ENCODE measurements around the gene GADL1.

GRCh38 chr3:30691249-30691880 is 203.1 kb downstream of the GADL1 start:
- TF ChIP-seq POLR2A (IDR thresholded peaks at IDR 0.05) (no peak), CTCF (IDR thresholded peaks at IDR 0.05) (no peak)

Measured in adrenal gland (tissue), 5 donors.